K562 (cell line): ENCODE data around the gene NR1D1. TPM values are rescaled to one million over a fixed set of nuclear protein-coding genes. Genes with fewer than 3 reads are reported as not detected.

Experiments
- BCL6 ChIP-seq: fragments of 250-450 bp; sonication (Bioruptor Pico); IDR thresholded peaks from 2 replicates; pipeline ENCODE4 v1.4.0; 2020
- EP300 ChIP-seq: IDR thresholded peaks from 2 replicates; pipeline ENCODE4 v1.6.1; 2012; ENCODE audit warnings: low read length, improper control_type of control experiment
- GABPA ChIP-seq: fragments of 200-800 bp; sonication (Bioruptor generic); conservative IDR thresholded peaks from 2 replicates; pipeline ENCODE4 v1.6.1; 2016; ENCODE audit warnings: low read depth, missing genetic modification characterization, missing compliant biosample characterization
- HDAC8 ChIP-seq: fragments of 450-650 bp; IDR thresholded peaks from 2 replicates; pipeline ENCODE4 v1.6.1; 2016; ENCODE audit warnings: mild to moderate bottlenecking, missing genetic modification characterization, moderate library complexity, missing compliant biosample characterization
- ILF3 ChIP-seq: fragments of 450-650 bp; IDR thresholded peaks from 2 replicates; pipeline ENCODE4 v1.6.1; 2018; ENCODE audit warnings: antibody characterized with exemption, mild to moderate bottlenecking, moderate library complexity, borderline replicate concordance
- IRF2 ChIP-seq: sonication (generic); formaldehyde crosslinking; IDR thresholded peaks from 2 replicates; pipeline ENCODE4 v1.8.1; 2022; ENCODE audit warnings: mild to moderate bottlenecking, missing genetic modification reagents
- IRF9 ChIP-seq: fragments of 450-650 bp; IDR thresholded peaks from 2 replicates; pipeline ENCODE4 v1.6.1; 2016; ENCODE audit warnings: missing biosample characterization, missing genetic modification characterization
- LEF1 ChIP-seq: fragments of 450-650 bp; IDR thresholded peaks from 2 replicates; pipeline ENCODE4 v1.6.1; 2016; ENCODE audit warnings: mild to moderate bottlenecking
- POLR2B ChIP-seq: fragments of 450-650 bp; IDR thresholded peaks from 2 replicates; pipeline ENCODE4 v1.6.1; 2018; ENCODE audit warnings: low read depth; ENCODE audit not compliant: partially characterized antibody
- RBM39 ChIP-seq: fragments of 200-400 bp; formaldehyde crosslinking; optimal IDR thresholded peaks from 2 replicates; pipeline ENCODE3; 2018; ENCODE audit warnings: low read depth, low read length
- SMC3 ChIP-seq: conservative IDR thresholded peaks from 2 replicates; pipeline ENCODE4 v1.6.1; 2011; ENCODE audit warnings: low read depth, low read length, improper control_type of control experiment; ENCODE audit not compliant: insufficient read depth
- SUPT5H ChIP-seq: fragments of 450-650 bp; IDR thresholded peaks from 2 replicates; pipeline ENCODE4 v1.6.1; 2016
- TEAD1 ChIP-seq, 2 experiments: fragments of 450-650 bp in 1 of 2; sonication (generic) in 1 of 2; formaldehyde crosslinking; IDR thresholded peaks; 2 replicates each; pipeline versions ENCODE4 v1.4.0 to v1.8.0; 2020 to 2022; ENCODE audit warnings: mild to moderate bottlenecking in 2 of 2, missing genetic modification reagents in 1 of 2
- TFAM ChIP-seq: fragments of 250-450 bp; sonication (Bioruptor Pico); conservative IDR thresholded peaks from 2 replicates; pipeline ENCODE4 v1.5.0; 2021; ENCODE audit warnings: mild to moderate bottlenecking, moderate library complexity
- ZBTB11 ChIP-seq, 3 experiments: fragments of 200-800 bp in 1 of 3; fragments of 250-450 bp in 1 of 3; fragments of 450-650 bp in 1 of 3; sonication (Bioruptor Pico) in 1 of 3; sonication (Bioruptor generic) in 1 of 3; formaldehyde crosslinking in 1 of 3; IDR thresholded peaks; 2 replicates each; pipeline versions ENCODE4 v1.6.1 to v1.8.0; 2016 to 2022; ENCODE audit warnings: mild to moderate bottlenecking in 2 of 3, missing genetic modification characterization in 2 of 3, missing compliant biosample characterization in 1 of 3, moderate library complexity in 1 of 3
- ZC3H11A ChIP-seq: IDR thresholded peaks from 2 replicates; pipeline ENCODE4 v1.6.1; 2012; ENCODE audit warnings: low read depth, low read length, improper control_type of control experiment
- ZNF133 ChIP-seq: fragments of 250-450 bp; sonication (Bioruptor Pico); IDR thresholded peaks from 2 replicates; pipeline ENCODE4 v1.4.0; 2020; ENCODE audit warnings: mild to moderate bottlenecking
- ZNF41 ChIP-seq: fragments of 250-450 bp; sonication (Bioruptor Pico); conservative IDR thresholded peaks from 2 replicates; pipeline ENCODE4 v1.4.0; 2020; ENCODE audit warnings: mild to moderate bottlenecking
- polyA plus RNA-seq, 8 experiments: library from polyadenylated mRNA; depleted of rRNA in 4 of 8; stranded (reverse) in 5 of 8; unstranded in 3 of 8; fragments of >200 nt; fragmentation: Nextera tagmentation in 2 of 8; fragmentation: Illumina TruSeq in 1 of 8; extraction: Ambion mirVana in 2 of 8; extraction: Trizol in 1 of 8; gene quantifications; 2 replicates each; pipeline versions ENCODE4 v1.2.1 to v1.2.3, GENCODE V29; 2011 to 2014; ENCODE audit warnings: inconsistent platforms in 1 of 8, missing spikeins in 1 of 8
- total RNA-seq, 7 experiments: library from RNA; depleted of rRNA in 6 of 7; stranded (reverse); fragments of >200 nt in 6 of 7; fragmentation: Illumina TruSeq in 2 of 7; extraction: Trizol in 2 of 7; gene quantifications; 2 replicates each; pipeline versions ENCODE4 v1.2.1 to v1.2.3, GENCODE V29; 2011 to 2021; ENCODE audit warnings: low replicate concordance in 1 of 7
- TF ChIP-seq, protein P1 (sequence below): sonication (generic); formaldehyde crosslinking; IDR thresholded peaks from 2 replicates; pipeline ENCODE4 v1.4.0; 2020; ENCODE audit warnings: mild to moderate bottlenecking, missing genetic modification reagents
- TF ChIP-seq, protein P2 (sequence below), 2 experiments: fragments of 450-650 bp; conservative IDR thresholded peaks; 2 replicates each; pipeline ENCODE4 v1.6.1; 2017; ENCODE audit warnings: mild to moderate bottlenecking in 2 of 2, moderate library complexity in 2 of 2

Gene NR1D1
- total and polyA plus RNA-seq, 9 of the 15 experiments (the other 6 are each of a cell fraction or from before 2014, with no cell fraction given), result 0.25 to 7.7 (median 0.65) TPM

DNA sequence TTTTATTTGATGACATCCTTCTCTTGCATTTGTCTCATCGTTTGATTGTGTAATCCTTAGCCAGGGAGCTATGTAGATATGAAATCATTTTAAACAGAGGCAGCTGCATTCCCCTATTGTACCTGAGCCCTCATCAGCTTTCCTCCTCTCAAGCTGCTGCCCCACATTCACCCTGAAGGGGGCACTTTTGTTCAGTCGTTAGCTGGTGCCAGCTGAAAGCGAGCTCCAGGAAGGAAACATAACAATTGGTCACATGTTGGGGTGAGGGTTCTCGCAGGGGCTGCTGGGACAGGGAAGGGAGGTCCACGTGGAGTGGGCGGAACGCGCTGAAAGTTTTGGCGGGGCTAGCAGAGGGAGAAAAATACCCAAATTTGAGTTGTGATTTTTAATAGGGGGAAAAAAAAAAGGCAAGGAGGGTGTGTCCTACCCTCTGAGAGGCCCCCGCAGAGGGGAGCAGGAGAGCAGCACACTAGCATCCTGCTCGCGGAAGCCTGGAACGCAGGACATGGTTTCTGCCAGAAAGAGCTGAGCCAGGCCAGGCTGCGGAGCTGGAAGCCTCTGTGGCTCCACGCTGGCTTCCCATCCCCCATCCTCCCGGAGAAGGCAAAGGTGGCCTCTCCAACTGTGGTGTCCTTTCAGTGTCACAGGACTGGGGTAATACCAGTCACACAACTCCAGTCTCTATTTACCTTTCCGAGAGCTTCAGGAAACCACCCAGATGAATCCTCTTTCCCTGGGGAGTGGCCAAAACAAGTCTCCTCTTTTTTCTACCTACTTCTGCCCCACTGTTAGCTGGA, 12.9 kb upstream of the NR1D1 start (continued):
- peak; percentile 31; the same call in 1 of the 2 replicates for TF ChIP-seq HDAC8
- TF ChIP-seq POLR2B, result no peak
- no peak for TF ChIP-seq ZC3H11A
- 0 out of 2 replicates have a peak, but pooled peaks have one; percentile 66 for TF ChIP-seq SMC3
- peak; percentile 60; the same call in 1 of the 2 replicates for TF ChIP-seq LEF1
- TF ChIP-seq, protein P1, sequence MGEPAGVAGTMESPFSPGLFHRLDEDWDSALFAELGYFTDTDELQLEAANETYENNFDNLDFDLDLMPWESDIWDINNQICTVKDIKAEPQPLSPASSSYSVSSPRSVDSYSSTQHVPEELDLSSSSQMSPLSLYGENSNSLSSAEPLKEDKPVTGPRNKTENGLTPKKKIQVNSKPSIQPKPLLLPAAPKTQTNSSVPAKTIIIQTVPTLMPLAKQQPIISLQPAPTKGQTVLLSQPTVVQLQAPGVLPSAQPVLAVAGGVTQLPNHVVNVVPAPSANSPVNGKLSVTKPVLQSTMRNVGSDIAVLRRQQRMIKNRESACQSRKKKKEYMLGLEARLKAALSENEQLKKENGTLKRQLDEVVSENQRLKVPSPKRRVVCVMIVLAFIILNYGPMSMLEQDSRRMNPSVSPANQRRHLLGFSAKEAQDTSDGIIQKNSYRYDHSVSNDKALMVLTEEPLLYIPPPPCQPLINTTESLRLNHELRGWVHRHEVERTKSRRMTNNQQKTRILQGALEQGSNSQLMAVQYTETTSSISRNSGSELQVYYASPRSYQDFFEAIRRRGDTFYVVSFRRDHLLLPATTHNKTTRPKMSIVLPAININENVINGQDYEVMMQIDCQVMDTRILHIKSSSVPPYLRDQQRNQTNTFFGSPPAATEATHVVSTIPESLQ (CRISPR knock-in tag), result no peak
- TF ChIP-seq ZNF133 (CRISPR knock-in tag), result no peak
- TF ChIP-seq TEAD1 (CRISPR knock-in tag; IDR thresholded peaks at IDR 0.05), result no peak
- TF ChIP-seq IRF9 (tag), result no peak
- TF ChIP-seq ZBTB11 (CRISPR knock-in tag; IDR thresholded peaks at IDR 0.05), result 0 out of 6 replicates have a peak, but pooled peaks of 1 of the 3 experiments have one; percentile 26
- TF ChIP-seq EP300, result peak; percentile 41; the same call in 1 of the 2 replicates
- no peak for TF ChIP-seq ILF3
- TF ChIP-seq, protein P2, sequence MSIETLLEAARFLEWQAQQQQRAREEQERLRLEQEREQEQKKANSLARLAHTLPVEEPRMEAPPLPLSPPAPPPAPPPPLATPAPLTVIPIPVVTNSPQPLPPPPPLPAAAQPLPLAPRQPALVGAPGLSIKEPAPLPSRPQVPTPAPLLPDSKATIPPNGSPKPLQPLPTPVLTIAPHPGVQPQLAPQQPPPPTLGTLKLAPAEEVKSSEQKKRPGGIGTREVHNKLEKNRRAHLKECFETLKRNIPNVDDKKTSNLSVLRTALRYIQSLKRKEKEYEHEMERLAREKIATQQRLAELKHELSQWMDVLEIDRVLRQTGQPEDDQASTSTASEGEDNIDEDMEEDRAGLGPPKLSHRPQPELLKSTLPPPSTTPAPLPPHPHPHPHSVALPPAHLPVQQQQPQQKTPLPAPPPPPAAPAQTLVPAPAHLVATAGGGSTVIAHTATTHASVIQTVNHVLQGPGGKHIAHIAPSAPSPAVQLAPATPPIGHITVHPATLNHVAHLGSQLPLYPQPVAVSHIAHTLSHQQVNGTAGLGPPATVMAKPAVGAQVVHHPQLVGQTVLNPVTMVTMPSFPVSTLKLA (conservative IDR thresholded peaks at IDR 0.05), result peak; percentile 99 to 100
- TF ChIP-seq ZNF41 (CRISPR knock-in tag), result 0 out of 2 replicates have a peak, but pooled peaks have one; percentile 43
- no peak for TF ChIP-seq TFAM (CRISPR knock-in tag)
- TF ChIP-seq IRF2 (CRISPR knock-in tag), result no peak
- TF ChIP-seq RBM39, result no peak
- TF ChIP-seq GABPA (tag), result peak; percentile 52
- TF ChIP-seq BCL6 (CRISPR knock-in tag), result no peak
- TF ChIP-seq SUPT5H, result peak; percentile 62
